NOMO-1 treated with dmso at 0.1 percent for 144 hours (cell line): ENCODE measurements around the gene ZNF519.
A peak's percentile ranks its signal among the peaks of the same experiment; 100 is the strongest.
"Not testable (repeated sequence)": the region's sequence is repeated elsewhere in the genome, so short reads cannot be mapped to it uniquely, and the experiment has no call there.

ENCODE experiments used
- DNase-seq: peaks from one replicate; lab custom pipeline; 2025; ENCODE audit not compliant: unreplicated experiment; lab: John Stamatoyannopoulos, UW

The ZNF519 gene

DNA sequence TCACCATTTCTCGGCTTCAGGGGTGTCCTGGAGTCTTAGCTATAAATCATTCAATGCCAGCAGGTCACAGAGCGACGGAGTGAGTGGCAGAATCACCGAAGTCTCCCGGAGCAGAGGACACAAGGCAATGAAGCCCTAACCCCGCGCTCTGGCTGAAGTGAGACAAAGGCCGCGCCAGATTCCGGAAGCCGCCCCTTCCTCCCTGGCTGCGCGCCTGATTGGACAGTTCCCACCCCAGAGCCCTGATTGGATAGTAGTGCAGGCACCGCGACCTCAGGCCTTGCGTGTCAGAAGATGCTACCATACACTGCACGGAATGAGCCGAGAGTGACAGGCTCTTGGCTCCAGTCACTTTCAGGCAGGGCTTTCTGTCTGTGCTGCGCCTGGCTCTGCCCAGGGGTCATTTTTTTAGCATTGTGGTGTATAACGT, at the start of gene ZNF519:
TSS of gene ZNF519 (minus strand) at position 165 of the 430 bp plus-strand sequence. CDS start at position 7, 158 bp downstream.
- DNase-seq, result peak; percentile 93

DNA sequence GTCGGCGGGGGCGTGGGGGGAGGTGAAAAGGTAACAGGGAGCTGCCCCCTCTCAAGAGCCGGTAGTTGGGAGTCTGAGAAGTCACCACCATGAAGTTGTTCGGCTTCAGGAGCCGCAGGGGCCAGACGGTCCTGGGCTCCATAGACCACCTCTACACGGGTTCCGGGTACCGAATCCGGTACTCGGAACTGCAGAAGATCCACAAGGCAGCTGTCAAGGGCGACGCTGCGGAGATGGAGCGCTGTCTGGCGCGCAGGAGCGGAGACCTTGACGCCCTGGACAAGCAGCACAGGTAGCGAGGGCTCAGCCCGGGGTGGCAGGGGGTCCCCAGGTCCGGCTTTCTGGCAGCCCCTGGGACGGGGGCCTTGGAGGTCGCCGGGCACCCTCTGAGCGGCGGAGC, 47.1 kb upstream of the ZNF519 start:
- no peak for DNase-seq

DNA sequence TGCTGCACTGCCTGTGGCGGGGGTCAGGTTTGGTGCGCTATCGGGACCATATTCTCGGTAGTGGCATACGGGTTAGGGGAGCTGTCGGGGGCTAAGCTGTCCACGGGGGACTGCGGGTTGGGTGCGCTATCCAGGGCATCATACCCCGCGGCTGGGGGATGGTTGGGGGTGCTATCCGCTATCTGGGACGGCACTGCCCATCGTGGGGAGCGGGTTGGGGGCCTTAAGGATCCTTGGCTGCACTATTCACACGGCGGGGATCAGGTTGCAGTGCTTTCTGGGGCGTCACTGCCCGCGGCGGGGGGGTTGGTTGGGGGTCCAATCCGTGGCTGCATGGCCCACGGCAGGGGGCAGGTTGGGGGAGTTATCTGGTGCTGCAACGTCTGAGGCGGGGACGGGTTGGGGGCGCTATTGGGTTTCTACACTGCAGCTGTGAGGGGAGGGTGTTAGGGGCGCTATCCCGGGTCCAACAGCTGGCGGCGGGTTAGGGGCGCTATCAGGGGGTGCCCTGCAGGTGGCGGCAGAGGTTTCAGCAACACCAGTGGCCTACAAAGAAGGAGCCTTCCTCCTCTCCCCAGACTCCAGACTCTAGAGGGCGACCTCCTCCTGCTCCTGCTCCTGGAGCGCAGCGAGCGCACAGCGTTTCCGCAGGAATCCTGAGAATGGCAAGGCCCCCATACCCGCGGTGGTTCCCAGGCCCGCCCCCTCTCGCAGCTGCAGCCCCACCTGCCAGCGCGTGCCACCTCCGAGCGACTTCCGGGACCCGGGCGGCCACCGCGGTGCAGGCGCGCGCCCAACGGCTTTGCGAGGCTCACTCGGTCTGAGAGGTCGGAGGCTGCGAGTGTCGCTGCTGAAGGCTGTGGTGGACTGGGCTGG, 46.3 kb upstream of the ZNF519 start:
- peak; percentile 1 for DNase-seq

DNA sequence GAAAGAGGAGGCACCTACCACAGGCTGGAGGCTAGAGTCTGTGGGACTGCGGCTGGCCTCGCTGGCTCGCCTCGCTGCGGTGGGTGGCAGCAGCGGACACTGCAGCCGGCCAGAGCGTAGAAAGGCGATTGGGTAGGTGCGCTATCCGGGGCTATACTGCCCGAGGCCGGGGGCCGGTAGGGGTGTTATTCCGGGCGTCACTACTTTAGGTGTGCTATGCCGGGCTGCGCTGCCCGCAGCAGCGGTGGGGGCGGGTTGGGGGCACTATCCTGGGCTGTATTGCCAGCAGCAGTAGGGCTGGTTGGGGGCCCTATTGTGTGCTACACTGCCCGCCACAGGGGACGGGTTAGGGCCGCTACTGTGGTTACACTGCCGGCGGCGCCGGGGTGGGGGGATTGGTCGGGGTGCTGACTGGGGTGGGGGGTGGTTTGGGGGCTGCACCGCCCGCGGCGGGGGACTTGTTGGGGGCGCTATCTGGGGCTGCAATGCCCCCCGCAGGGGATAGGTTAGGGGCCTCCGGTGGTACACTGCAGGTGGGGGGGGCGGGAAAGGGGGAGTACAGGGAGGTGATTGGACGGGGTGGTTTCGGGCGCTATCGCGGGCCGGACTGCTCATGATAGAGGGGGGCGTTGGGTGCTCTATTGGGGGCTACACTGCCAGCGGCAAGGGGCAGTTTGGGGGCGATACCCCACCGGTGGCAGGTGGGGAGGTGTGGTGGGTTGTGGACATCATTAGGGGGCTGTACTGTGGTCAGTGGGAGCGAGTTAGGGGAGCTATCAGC, 45.5 kb upstream of the ZNF519 start:
- not testable (repeated sequence) for DNase-seq

DNA sequence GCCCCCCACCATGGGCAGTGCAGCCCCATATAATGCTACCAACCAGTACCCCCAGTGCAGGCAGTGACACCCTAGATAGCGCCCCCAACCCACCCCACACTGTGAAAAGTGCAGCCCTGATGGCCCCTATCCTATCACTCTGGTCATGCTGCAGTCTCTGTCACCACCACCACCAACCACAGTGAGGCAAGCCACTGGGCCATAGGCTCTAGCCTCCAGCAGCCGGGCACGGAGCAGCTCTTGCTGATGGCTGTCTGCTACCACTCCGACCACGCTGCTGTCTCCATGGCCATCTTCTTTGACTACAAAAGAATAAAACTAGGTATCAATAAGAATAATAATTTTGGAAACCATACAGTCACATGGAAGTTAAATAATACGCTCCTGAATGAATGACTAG, 43.2 kb upstream of the ZNF519 start:
- DNase-seq, result not testable (repeated sequence)

DNA sequence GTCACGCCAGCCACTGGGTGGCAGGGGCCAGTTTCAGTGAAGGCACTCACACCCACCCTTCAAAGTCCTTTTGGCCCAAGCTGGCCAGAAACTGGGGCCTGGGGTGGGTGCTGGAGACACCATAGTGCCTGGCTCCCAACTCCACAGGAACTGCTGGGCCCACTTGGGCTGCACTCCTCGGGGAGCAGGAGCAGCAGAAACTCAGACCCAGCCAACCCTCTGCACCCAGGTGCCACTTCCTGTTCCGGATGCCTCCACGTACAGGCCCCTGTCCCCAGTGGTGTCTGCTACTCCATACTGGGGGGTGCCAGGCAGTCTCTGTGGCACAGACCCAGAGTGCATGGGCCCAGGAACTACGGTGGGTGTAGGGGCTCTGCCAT, 42.5 kb upstream of the ZNF519 start:
- no peak for DNase-seq

DNA sequence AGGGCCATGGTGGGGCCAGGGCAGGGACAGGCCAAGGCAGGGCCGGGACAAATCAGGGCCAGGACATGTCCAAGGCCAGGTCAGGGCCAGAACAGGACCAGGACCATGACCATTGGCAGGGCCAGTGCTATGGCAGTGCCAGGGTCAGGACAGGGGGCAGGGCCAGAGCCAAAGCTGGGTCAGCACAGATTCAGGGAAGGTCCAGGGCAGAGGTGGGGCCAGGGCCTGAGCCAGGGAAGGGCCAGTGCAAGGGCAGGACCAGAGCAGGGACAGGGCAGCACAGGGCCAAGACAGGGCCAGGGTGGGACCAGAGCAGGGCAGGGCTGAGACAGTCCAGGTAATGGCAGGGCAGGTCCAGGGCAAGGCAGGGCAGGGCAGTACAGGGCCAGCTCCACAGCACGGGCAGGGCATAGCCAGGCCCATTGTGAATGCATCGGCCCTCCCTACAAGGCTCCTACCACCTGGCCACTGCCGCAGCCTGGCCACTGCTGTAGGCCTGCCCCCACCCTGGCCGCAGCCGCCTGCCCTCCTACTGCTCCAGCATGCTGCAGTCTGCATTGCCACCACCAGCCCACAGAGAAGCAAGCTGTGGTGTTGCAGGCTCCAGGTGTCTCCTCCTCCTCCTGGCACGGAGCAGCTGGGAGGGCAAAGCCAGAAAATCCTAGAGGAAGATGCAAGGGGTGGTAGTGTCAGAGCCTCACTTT, 41.9 kb upstream of the ZNF519 start:
- DNase-seq, result not testable (repeated sequence)

DNA sequence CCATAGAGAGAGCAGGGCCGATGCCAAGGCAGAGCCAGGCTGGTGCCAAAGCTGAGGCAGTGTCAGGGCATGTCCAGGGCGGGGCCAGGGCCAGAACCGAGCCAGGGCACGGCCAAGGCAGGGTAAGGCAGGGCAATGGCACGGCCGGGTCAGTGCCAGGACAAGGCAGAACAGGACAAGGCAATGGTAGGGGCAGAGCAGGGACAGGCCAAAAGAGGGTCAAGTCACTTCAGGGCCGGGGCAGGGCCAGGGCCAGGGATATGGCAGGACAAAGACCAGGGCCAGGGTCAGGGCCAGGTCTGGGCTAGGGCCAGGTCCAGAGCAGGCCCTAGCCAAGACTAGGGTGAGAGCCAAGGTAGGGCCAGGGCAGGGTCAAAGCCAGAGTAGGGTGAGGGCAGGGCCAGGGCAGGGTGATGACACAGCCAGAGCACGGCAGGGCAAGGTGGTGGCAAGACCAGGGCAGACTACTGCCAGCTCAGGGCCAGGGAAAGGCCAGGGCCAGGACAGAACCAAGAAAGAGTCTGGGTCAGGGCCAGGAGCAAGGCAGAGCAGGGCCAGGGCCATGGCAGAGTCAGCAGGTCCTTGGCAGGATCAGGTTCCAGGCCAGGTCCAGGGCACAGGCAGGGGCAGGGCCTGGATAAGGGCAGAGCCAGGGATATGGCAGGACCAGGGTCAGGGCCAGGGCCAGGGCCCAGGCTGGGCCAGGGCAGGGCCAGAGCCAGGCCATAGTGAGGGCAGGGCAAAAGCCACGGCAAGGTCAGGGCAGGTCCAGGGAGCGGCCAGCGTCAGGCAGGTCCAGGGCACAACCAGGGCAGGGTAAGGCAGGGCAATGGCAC, 41.1 kb upstream of the ZNF519 start:
- not testable (repeated sequence) for DNase-seq

DNA sequence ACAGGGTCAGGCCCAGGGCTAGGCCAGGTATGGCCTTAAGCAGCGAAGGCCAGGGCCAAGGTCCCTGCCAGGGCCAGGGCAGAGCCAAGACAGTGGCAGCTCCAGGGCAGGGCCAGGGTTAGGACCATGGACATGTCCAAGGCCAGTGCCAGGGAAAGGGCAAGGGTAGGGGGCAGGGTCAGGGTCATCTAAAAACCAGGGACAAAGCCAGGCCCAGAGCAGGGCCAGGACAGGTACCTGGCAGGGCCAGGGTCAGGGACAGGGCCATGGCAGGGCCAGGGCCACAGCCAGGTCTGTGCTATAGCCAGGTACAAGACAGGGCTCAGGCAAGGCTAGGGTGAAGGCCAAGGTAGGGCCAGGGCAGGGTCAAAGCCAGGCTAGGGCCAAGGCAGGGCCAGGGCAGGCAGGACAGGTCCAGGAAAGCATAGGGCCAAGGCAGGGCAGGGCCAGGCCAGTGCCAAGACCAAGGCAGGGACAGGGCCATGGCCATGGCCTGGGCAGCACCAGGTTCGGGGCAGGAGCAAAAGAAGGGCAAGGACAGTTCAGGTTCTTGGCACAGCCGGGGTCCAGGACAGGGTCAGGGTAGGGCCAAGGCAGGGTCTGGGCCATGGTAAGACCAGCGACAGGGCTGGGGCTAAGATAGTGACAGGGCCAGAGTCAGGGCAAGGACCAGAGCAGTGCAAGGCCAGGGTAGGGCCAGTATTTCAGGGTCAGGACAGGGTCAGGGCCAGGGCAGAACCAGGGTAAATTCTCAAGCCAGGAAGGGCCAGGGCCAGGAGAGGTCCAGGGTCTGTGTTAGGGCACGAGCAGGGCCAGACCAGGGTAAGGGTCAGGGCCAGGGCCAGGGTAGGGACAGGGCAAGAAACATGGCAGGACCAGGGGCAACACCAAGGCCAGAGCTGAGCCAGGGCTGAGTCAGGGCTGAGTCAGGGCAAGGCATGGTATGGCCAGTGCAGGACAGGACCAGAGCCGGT, 40.2 kb upstream of the ZNF519 start:
- DNase-seq, result not testable (repeated sequence)

DNA sequence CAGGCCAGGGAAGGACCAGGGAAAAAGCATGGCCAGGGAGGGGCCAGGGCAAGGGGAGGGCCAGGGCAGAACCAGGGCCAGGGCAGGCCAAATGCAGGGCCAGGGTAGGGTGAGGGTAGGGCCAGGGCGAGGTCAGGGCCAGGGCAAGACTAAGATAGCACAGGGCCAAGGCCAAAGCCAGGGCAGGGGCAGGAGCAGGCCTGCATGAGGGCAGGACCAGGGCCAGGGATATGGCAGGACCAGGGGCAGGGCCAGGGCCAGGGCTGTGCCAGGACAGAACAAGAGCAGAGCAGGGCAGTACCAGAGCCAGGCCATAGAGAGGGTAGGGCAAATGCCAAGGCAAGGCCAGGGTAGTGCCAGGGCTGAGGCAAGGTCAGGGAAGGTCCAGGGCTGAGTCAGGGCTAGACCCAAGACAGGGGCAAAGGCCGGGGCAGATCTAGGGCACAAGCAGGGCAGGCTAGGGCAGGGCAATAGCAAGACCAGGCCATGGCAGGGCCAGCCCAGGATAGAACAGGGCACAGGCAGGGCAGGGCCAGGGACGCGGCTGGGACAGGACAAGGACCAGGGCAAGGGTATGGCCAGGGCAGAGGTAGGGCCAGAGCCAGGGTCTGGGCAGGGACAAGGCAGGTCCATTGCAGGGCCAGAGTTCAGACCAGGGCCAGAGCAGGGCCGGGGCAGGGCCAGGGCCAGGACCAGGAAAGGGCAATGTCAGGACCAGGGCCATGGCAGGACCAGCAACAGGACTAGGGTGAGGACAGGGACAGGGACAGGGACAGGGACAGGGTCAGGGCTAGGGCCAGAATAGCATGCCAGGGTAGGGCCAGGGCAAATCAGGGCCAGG, 39.3 kb upstream of the ZNF519 start:
- DNase-seq, result not testable (repeated sequence)

DNA sequence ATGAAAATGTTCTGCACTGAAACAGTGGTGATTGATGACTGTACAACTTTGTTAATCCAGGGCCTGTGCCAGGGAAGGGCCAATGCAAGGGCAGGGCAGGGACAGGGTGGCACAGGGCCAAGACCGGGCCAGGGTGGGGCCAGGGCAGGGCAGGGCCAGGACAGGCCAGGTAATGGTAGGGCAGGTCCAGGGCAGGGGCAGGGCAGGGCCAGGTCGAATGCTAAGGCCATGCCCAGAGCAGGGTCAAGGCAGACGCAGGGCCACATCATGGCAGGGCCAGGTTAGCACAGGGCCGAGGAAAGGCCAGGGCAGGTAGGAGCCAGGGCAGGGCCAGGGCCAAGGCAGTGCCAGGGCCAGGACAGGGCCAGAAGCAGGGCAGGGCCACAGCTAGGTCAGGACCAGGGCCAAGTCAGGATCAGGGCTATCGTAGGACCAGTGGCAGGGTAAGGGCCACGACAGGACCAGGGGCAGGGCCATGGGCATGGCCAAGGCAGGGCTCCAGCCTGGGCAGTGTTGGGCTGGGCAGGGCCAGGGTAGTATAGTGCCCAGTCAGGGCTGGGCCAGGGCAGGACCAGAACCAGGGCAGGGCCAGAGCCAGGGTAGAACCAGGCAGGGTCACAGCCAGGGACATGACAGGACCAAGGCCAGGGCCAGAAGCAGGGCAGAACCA, 38.3 kb upstream of the ZNF519 start:
- DNase-seq, result not testable (repeated sequence)

DNA sequence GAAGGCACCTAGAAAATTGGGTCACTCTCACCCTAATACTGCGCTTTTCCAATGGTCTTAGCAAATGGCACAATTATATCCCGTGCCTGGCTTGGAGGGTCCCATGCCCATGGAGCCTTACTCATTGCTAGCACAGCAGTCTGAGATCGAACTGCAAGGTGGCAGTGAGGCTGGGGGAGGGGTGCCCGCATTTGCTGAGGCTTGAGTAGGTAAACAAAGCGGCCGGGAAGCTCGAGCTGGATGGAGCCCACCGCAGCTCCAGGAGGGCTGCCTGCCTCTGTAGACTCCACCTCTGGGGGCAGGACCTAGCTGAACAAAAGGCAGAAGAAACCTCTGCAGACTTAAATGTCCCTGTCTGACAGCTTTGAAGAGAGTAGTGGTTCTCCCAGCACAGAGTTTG, 30.7 kb upstream of the ZNF519 start:
- DNase-seq, result not testable (repeated sequence)

DNA sequence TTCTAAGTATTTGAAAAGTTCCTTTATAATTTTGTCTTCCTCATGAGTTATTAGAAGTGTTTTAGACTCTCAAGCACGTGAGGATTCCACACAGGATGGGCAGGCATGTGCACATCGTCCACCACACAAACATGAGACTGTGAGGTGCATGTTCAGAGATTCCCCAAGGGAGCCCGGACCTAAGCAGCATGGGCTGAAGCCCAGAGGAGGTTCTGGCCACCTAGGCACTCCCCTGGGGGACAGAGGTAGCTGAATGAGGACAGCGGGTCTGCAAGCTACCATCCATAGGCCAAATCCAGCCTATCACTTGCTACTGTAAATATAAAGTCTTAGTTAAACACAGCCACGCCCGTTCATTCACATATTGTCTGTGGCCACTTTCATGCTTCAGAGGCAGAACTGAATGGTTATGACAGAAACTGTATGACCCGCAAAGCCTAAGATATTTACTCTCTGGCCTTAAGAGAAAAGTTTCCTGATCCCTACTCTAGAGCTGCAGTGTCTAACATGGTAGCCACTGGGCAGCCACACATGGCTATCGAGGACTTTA, 19.4 kb upstream of the ZNF519 start:
- DNase-seq, result not testable (repeated sequence)

DNA sequence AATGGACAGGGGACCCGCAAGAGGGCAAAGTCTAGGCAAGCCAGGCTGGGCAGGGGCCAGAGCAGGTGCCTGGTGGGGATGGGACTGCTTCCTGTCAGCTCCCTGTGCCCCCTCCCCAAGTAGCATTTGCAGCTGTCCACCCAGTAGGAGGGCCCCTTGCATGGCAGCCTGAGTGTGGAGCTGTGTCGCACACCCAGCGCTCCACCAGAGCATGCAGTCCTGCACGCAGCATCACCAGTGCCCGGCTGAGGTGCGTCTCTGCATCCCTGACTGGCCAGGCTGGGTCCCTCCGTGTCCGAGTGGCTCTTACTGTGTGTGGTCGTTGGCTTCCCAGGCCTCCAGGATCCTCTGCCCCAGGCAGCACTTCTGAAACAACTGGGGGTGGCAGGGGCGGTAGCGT, 18.5 kb upstream of the ZNF519 start:
- not testable (repeated sequence) for DNase-seq

DNA sequence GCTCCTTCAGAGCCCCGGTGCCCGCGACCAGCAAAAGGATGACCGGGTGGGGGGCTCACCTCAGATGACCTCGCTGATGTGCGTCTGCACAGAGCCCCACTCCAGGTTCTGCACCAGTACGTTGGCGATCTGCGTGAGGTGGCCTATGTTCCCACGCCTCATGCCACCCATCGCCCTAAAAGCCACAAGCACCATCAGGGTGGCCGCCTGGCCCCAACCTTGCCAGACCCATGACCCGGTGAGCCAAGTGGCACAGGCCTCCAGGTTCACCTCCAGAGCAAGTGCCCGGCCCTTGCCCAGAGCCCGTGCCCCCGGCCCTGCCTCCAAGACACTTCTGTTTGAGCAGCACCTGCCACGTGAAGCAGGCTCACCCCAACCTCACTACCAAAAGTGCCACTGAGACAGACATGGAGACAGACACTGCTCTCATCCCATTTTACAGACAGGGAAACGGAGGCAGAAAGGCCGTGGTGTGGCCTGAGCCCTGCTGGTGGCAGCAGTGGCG, 17.7 kb upstream of the ZNF519 start:
- DNase-seq, result not testable (repeated sequence)

DNA sequence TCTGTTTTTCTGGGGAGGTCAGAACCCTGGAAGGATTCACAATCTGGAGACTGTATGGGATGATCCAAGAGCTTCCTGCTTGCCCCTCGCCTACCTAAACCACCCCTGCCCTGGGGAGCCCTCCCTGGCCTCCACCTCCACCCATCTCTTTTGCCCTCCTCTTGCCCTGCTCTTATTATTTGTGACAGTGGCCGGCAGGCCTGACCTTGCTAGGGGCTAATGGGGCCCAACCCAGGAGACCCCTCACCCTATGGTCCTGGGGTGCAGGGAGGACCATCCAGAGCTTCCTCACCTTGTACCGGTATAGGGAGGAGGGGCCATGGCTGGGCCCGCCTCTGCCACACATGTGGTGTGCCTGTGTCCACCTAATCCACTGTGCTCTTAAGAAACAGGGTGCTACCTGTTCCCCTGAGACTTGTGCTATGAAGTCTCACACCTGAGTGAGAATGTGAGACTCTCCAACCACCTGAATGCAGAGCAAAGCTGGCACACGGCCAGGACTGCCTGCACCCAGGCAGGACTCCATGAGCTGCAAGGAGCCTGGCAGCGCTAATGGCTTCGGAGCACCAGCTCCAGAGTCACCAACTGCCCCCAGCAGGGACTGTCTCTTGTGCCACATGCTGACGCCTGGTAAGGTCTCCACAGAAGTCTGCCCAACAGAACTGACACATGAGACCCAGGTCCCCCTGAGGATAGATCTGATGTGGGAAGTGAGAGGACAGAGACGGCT, 17.1 kb upstream of the ZNF519 start:
- DNase-seq, result not testable (repeated sequence)
